ENCODE measurements around the gene DOCK3. TPM values are rescaled to one million over a fixed set of nuclear protein-coding genes. Genes with fewer than 3 reads are reported as not detected.
"Not testable (repeated sequence)": the region's sequence is repeated elsewhere in the genome, so short reads cannot be mapped to it uniquely, and the experiment has no call there.

DOCK3 gene
- total RNA-seq, 1 donor from 2014 or later = 21.0 TPM

GRCh38 chr3:50673931-50674330 lies 796 bp upstream of the DOCK3 start:
- no peak for TF ChIP-seq CTCF (IDR thresholded peaks at IDR 0.05; ENCODE audit: unreplicated experiment)
- no peak for DNase-seq (ENCODE audit: low spot score in 2 of 2, unreplicated experiment in 2 of 2)
- Mint-ChIP-seq H3K4me1 (peaks cover 26% of the 10 kb centered on the region), H3K27ac (no peak overlapping the region), H3K27me3 (ENCODE audit: low read depth) (peaks cover 74% of the 10 kb centered on the region), H3K36me3 (no peaks in the 10 kb centered on the region), H3K9me3 (no peaks in the 10 kb centered on the region), H3K4me3 (peak overlapping the region; percentile 62)

- Mint-ChIP-seq H3K9me3 (no peaks in the 10 kb centered on the region), H3K4me1 (peaks cover 26% of the 10 kb centered on the region), H3K36me3 (no peaks in the 10 kb centered on the region), H3K27me3 (ENCODE audit: low read depth) (peaks cover 72% of the 10 kb centered on the region), H3K4me3 (peak overlapping the region; percentile 74), H3K27ac (peak overlapping the region; percentile 71)
- peak; percentile 57 for TF ChIP-seq CTCF (IDR thresholded peaks at IDR 0.05; ENCODE audit: unreplicated experiment)
- peak; percentile 67 to 79 for DNase-seq (ENCODE audit: low spot score in 2 of 2, unreplicated experiment in 2 of 2)
Measured at GRCh38 chr3:50675179-50676030, 678 bp downstream of the DOCK3 start.

GRCh38 chr3:50676031-50676705 lies 1.4 kb downstream of the DOCK3 start:
- H3K27ac Mint-ChIP-seq = no peak overlapping the region
- H3K9me3 Mint-ChIP-seq = no peaks in the 10 kb centered on the region
- peak overlapping the region; percentile 74 for H3K4me3 Mint-ChIP-seq
- no peak for DNase-seq (ENCODE audit: low spot score in 2 of 2, unreplicated experiment in 2 of 2)
- TF ChIP-seq CTCF (IDR thresholded peaks at IDR 0.05; ENCODE audit: unreplicated experiment) = no peak
- H3K27me3 Mint-ChIP-seq (ENCODE audit: low read depth) = peaks cover 68% of the 10 kb centered on the region
- no peaks in the 10 kb centered on the region for H3K36me3 Mint-ChIP-seq
- peaks cover 26% of the 10 kb centered on the region for H3K4me1 Mint-ChIP-seq

- Mint-ChIP-seq H3K4me3 (no peak overlapping the region), H3K36me3 (peaks cover 7% of the 10 kb centered on the region), H3K4me1 (peaks cover 16% of the 10 kb centered on the region), H3K27me3 (ENCODE audit: low read depth) (peaks cover 10% of the 10 kb centered on the region), H3K27ac (no peak overlapping the region), H3K9me3 (peaks cover 8% of the 10 kb centered on the region)
- no peak for TF ChIP-seq CTCF (IDR thresholded peaks at IDR 0.05; ENCODE audit: unreplicated experiment)
- no peak for DNase-seq (ENCODE audit: low spot score in 2 of 2, unreplicated experiment in 2 of 2)
Measured at GRCh38 chr3:50687127-50687751, 12.5 kb downstream of the DOCK3 start.

- H3K27ac Mint-ChIP-seq = no peak overlapping the region
- peaks cover 16% of the 10 kb centered on the region for H3K4me1 Mint-ChIP-seq
- no peak for DNase-seq (ENCODE audit: low spot score in 2 of 2, unreplicated experiment in 2 of 2)
- H3K9me3 Mint-ChIP-seq = peaks cover 8% of the 10 kb centered on the region
- H3K4me3 Mint-ChIP-seq = no peak overlapping the region
- peaks cover 10% of the 10 kb centered on the region for H3K27me3 Mint-ChIP-seq (ENCODE audit: low read depth)
- no peak for TF ChIP-seq CTCF (IDR thresholded peaks at IDR 0.05; ENCODE audit: unreplicated experiment)
- peaks cover 7% of the 10 kb centered on the region for H3K36me3 Mint-ChIP-seq
Measured at GRCh38 chr3:50687916-50688315, 13.2 kb downstream of the DOCK3 start.

GRCh38 chr3:50688602-50689001 lies 13.9 kb downstream of the DOCK3 start:
- not testable (repeated sequence) for H3K27ac Mint-ChIP-seq

More at GRCh38 chr3:50688602-50689001, 13.9 kb downstream of the DOCK3 start:
- not testable (repeated sequence) for H3K4me3 Mint-ChIP-seq; DNase-seq (ENCODE audit: low spot score in 2 of 2, unreplicated experiment in 2 of 2); H3K36me3 Mint-ChIP-seq; H3K9me3 Mint-ChIP-seq
- Mint-ChIP-seq H3K4me1 (peaks cover 13% of the 10 kb centered on the region), H3K27me3 (ENCODE audit: low read depth) (peaks cover 10% of the 10 kb centered on the region)

All from mesothelial cell of epicardium (in vitro differentiated cells).